HT-29 (cell line): ENCODE data around the gene ABHD13. TPM values are rescaled to one million over a fixed set of nuclear protein-coding genes. Genes with fewer than 3 reads are reported as not detected.
"Not testable (repeated sequence)": the region's sequence is repeated elsewhere in the genome, so short reads cannot be mapped to it uniquely, and the experiment has no call there.

Experiments used
- DNase-seq: peaks from one replicate; pipeline ENCODE4 v3.0.0-alpha.2; 2015; ENCODE audit warnings: low spot score
- total RNA-seq: library from RNA; depleted of rRNA; stranded (reverse); fragments of >200 nt; shearing (Covaris generic); gene quantifications from 2 replicates; pipeline ENCODE4 v1.2.3, GENCODE V29; 2014; rRNA removed

Gene ABHD13
- total RNA-seq, result 3.6 and 5.1 TPM in 2 replicates

DNA sequence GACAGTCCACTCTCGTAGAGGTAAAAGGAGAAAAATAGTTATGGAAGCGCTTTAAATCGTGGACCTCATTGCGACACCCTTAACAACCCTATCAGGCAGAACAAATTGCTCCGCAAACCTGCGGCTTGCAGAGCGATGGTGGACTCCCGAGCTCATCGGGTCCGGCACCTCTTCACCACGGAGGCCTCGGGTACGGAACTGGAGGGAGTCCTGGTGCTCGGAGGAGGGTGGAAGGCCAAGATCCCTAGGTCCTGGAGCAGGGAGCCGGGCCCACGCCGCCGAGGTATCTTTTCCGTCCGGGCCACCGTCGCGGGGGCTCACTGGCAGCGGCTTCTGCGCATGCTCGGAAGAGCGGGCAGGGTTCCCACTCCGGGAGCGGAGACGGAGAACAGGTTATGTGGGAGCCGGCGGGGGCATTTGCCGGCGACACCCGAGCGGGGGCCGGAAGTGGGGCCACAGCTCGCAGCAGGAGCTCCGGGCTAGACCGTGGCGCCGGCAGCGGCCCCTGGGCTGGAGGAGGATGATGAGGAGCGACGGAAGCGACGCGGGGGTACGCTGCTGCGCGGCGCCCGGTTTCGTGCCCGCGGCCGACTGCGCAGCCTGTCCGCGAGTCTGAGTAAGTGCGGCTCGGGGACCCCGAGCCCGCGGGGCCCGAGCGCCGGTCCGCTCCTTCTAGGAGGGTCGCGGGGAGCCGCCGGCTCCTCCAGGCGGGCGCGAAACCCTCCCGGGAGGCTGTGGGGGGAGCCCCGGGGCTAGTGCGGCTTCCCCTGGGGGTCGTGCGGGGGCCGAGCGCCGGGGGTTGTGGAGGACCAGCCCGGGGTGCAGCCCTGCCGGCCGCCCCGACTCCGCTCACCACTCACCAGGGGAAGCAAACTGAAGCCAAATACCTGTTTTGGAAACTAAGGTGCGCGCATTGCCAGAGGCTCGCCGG, at the start of gene ABHD13:
ABHD13 (plus strand) TSS at position 349 of the 931 bp plus-strand sequence. CDS start 10,827 bp downstream, outside the sequence.
- peak; percentile 97 for DNase-seq

DNA sequence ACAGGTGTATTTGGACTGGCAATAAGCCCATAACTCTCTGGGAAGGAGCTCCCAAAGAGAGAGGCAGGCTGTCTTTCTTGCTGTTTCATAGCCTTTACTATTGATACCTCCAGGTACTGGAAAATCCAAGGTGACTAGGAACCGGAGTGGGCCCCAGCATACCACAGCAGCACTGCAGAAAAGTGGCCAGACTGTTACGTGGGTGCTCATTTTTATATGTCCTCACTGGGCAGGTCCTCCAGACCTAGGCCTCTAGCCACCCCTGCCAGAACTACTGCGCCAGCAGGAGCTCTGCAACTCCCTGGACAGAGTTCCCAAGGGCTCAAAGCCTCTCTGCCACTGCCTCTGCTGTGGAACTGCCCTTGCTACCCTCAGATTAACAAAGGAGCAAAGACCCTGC, 49.3 kb upstream of the ABHD13 start:
- no peak for DNase-seq

DNA sequence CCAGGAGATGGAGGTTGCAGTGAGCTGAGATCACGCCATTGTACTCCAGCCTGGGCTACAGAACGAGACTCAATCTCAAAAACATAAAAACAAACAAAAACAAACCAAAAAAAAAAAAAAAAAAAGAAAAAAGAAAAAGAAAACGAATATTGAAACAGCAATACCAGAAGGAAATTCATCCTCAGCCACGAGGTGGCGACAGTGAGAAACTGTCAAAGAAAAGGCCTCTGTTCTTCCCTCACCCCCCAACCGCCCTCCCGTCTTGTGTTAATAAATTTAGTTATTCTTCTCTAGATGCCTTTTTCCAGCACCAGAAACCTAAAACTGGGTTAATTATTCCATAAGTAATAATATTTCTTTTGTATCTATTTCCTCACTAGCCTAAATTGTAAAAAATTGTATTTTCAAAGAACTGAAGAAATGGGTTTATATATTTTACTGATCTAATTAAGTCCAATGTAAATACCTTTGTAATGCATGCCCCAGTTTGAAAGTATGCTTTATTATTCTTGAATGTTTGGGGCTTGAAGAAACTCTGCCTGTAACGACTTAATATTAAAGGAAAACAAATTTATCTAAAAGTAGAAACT, 41.4 kb upstream of the ABHD13 start:
- peak; percentile 62 for DNase-seq

DNA sequence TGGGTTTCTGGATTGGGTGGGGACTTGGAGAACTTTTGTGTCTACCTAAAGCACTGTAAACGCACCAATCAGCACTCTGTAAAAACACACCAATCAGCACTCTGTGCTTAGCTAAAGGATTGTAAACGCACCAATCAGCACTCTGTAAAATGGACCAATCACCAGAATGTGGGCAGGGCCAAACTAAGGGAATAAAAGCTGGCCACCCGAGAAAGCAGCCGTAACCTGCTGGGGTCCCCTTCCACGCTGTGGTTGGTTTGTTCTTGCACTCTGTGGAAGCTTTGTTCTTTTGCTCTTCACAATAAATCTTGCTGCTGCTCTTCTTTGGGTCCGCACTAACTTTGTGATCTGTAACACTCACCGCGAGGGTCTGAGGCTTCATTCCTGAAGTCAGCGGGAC, 40.1 kb upstream of the ABHD13 start:
- no peak for DNase-seq

DNA sequence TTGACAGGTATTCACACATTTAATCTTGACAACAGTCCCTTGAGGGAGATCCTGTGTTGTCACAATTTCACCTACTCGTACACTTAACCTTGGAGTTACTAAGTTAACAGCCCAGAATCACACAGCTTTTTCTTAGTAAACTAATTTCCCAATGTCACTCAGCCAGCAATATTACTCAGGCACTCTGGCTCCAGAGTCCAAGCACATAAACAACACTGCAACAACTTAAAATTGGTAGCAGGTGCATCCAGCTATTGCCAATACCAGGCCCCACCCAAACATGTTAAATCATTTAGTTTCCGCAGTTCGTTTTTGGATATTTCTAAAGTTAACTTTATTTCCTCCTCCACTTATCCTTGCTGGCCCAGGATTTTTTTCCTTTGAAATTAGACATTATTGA, 35.5 kb upstream of the ABHD13 start:
- DNase-seq, result no peak

DNA sequence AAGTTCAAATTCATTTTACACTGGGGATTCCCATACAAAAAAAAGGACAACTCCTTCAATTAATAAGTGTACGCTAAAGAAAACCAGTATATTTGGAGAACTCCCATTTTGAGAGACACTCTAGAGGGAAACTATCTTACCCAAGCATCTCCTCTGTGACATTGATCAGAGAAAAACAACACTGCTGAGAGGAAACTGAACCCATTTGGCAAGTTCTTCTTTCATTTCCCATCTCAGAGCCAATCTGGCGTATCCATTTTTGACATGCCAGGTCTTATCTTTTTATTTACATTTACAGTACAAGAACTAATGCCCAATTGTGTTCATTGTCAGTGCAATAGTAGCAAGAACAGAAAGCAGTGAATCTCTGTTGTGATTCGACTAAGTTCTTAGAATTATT, 33.0 kb upstream of the ABHD13 start:
- DNase-seq, result no peak

DNA sequence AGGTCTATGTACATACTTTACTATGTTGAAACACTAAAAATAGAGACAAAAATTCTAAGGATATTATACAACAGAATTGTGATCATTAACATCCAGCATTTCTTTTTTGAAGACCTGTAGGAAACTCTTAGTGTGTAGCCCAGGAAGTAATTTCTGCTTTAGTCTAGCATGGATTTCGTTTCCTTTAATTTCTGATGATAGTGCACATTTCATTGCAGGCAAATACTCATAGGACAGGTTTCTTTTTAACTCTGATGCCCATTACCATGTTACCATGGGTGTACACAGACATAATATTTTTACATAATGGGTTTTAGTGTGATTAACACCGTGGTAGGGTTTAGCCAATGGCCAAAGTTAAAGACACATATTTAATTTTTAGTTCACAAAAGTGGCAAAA, 29.9 kb upstream of the ABHD13 start:
- no peak for DNase-seq

DNA sequence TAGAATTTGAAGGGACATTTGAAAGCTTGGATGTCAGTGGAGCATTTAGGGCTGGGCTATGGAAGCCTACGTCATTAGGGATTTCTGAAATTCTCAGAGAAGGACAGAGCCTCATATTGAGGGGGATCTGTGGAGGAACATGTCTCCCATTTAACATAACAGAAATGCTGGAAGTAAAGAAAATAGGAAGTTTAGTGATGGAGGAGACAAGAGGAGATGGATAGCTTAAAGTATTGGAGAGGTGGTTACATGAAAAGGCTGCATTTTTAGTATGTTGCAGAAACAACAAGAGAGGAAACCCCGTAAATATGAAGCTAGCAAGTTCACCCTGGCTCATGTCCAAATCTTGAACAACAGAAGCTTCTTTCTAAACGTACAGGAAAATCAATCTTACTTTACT, 27.3 kb upstream of the ABHD13 start:
- DNase-seq, result no peak

DNA sequence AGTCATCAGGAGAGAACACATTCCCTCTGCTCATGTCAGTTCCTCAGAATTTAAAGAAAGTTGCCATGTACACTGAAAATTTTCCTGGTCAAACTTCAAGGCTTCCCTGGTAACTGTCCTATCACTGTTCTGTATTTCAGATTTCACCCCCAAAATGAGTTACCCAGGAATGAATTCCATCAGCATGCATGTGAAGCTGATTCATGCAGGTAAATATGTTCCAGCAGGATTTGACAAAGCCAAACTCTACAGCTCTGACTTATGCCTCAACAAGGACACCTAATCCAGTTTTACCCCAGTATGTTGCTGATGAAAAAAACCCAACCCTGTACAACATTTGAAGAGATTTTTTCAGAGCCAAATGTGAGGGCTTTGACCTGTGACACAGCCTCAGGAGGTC, 24.4 kb upstream of the ABHD13 start:
- DNase-seq, result no peak

DNA sequence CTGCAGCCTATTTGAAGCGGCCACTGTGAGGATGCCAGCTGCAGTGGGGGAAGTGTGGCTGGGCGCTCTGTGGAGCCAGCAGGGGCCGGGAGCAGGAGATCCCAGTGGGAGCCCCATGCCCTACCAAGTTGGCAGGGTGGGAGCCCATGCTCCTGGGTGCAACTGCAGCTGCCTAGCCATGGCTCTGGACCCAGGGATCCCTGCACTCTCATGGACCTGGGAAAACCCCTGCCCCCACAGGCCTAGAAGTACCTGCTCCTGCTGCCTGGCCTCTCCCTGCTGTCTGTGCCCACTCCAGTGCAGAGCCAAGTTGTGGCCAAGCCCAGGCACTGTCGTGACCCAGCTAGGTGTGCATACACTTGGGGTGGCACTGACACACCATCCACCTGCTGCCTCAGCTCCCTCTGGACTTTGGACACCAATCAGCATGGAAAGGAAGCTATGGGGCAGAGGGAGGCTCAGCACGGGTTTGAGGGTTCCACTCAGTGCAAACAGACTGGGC, 23.7 kb upstream of the ABHD13 start:
- DNase-seq, result no peak

DNA sequence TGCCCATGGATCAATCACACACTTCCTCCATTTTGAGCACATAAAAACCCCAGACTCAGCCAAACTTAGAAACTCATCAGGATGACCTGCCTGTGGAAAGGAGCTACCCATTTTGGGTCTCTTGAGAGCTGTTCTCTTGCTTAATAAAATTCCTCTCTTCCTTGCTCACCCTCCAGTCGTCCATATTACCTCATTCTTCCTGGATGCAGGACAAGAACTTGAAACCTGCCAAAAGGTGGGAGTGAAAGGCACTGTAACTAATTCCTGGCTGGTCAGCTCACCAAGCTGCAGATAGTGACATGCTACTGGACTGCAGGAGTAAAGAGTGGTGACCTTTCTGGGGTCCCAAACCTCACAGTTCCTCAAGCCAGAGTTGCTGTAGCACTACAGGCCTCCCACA, 23.0 kb upstream of the ABHD13 start:
- no peak for DNase-seq

DNA sequence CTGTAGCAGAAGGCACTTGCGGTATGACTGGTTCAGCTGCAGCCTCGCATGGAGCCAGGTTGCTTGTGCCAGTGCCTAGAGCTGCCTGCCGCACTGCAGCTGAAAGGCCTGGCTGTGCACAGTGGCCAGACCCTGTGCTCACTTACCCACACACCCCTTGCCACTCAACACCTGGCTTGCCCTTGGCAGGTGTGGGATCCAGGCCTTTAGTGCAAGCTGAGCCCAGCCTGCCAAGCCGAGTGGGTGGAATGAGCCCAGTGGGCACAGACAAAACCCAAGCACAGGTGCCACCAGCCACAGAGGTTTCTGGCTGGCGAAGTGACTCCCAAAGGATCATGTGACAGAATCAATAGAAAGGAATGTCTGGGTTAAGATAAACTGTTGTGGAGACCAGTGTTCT, 22.3 kb upstream of the ABHD13 start:
- no peak for DNase-seq

DNA sequence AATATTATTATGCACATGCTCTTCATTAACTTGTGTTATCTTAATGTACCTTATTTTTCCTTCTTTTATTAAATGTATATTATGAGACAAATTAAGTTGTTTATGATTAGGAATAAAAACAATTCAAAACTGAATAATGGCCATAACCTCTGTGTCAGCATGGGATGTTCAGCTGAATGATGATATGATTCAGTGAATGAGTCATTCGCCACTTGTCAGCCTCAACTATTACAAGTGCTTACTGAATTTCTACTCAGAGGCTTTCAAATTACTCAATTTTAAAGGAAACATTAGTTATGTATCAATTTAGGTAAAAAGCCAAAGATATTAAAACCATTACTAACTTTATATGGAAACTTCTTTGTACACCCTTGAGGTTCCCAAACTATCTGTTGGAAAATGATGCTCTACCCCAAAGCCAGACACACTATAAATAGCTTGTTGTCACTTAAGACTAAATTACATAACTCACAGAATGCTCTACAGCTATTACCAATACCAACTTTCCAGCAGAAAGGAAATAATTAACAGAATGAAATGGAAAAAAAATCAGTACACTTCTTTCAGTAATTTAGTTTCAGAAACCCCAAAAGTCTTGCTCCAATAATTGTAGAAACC, 17.3 kb upstream of the ABHD13 start:
- no peak for DNase-seq

DNA sequence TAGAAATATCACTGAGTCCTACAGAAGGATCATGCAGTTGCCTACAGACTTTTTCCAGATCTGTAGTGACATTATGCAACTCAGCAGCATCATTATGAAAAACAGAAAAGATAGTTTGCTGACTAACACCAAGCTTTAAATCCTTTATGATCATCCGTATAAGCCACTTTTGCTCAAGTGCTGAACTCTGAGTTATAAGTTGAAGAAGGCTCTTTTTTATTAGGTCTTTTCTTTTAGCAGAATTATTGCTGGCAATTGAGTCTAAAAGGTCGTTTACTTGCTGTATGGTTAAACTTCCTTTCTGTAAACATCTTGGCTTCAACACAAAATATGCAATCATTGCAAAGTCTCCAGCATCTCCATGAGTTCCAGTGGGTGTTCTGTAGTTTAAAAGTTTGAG, 7.6 kb upstream of the ABHD13 start:
- no peak for DNase-seq

DNA sequence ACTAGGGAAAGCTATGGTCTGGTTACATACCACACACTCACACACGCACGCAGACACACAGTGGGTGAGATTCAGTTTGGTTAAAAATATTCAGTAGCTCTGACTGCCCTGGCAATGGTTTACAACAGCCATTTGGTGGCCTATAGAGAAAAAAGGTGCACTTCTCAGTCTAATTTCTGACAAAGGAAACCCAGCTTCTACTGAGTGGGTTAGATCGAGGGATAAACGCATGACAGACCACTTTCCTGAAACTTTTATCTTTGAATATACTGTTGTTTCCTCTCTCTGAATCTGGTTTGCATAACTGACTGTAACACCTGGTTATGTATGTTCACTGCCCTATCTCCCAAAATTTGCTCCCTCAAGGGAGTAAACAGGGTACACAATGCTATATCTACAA, 5.3 kb upstream of the ABHD13 start:
- DNase-seq, result no peak

DNA sequence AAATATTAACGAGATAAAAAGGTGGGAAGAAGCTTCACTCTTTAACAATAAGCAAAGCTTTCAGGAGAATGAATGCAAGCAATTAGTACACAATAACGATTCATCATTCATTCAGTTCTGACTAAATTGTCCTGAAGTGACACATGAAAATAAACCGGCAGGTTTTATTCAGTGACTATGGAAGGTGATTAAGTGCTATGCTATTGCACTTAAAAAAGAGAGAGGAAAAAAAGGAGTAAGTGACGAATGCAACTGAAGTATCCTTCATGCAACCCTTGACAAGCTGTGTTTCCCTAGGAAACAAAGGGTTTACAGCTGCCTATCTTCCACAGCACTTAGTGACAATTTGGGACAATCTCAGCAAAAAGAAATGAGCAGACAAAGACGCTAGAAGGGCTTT, 4.2 kb upstream of the ABHD13 start:
- DNase-seq, result no peak

DNA sequence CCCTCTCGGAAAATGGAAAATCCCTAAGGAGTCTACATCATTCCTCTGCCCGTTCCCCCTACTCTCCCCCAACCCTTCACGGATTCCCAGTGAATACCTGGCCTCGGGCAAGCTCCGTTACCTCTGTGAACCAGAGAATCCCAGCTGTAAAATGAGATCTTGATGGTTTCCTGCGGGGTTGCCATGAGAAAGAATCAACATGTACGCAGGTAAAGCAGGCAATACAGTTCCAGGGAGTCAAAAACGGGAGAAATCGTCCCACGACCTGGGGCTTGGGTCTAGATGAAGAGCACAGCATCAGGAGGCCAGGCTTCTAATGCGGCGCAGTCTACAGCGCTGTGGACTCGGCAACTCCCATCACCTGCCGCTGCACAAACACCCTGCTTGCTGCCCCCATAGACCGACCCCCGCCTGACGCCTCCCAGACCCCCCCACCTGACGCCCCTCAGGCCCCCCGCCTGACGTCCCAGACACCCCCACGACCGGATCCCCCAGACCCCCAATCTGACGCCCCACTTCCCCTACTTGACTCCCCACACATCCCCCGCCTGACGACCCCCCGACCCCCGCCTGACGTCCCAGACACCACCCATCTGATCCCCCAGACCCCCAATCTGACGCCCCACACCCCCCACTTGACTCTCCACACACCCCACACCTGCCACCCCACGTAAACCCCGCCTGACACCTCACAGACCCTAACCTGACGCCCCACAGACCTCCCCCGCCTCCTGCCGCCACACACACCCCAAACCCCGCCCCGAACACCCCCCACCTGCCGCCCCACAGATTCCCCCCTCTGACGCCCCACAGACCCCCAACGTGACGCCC, 3.5 kb upstream of the ABHD13 start:
- DNase-seq, result no peak

DNA sequence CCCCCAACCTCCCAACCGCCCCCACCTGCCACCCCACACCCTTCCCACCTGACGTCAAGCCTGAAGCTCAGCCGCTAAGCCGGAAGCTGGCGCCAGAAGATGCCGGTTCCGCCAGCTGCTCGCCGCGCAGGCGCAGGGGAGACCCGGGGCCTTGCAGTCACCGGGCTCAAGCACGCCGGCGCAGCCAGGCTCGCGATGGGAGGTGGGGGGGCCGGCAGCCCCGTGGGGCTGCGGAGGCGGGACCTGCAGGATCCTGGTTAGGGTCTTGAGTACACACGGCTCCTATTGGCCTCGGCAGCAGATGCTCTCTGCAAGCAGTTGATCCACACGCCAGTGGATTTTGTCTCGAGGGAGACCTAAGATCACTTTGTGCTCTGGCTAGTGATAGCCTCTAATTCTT, 2.8 kb upstream of the ABHD13 start, which contains the start of gene LIG4:
LIG4 (minus strand) TSS at position 101 of the 400 bp plus-strand sequence. CDS start 4,268 bp downstream, outside the sequence.
- peak; percentile 84 for DNase-seq

DNA sequence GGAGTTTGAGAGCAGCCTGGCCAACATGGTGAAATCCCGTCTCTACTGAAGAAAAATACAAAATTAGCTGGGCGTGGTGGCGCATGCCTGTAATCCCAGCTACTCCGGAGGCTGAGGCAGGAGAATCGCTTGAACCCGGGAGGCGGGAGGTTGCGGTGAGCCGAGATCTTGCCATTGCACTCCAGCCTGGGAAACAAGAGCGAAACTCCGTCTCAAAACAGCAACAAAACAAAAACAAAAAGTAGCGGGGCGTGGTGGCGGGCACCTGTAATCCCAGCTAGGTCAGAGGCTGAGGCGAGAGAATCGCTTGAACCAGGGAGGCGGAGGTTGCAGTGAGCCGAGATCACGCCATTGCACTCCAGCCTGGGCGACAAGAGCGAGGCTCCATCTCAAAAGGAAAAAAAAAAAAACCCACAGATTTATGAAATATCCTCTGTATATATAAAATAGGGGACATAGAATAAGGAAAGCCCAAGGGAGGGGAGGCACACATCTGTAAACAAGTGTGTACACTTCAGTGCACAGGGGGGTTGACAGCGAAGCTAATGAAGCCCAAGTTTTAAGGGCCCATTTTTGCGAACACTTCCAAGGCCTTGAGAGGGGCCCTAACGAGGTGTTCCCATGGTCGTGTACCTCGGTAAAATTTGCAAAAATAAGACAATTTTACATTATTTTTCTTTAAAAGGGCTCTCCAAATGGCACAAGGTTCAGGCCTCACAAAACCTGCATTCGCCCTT, 717 bp upstream of the ABHD13 start:
- DNase-seq, result not testable (repeated sequence)

DNA sequence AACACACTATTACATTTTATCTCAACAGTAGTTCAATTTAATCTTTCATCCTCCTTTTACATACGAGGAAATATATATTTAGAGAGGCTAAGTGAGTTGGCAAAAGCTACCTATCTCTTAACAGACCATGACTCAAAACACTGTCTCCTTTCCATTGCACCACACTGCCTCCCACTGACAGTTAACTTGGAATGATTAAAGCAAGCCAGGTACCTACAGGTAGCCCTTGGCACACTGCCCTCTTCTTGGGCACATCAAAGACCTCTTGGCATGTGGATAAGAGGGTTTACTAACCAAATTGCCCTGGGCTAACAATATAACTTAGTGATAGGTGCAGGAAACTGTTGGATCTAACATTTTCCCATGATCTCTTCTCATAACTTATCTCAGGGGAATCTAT, 1.8 kb downstream of the ABHD13 start:
- peak; percentile 67 for DNase-seq
